GM23248 (cell line): Measurements from ENCODE around the gene KLF13.

ENCODE experiments used
- EZH2 ChIP-seq: fragments of 200-600 bp; sonication (generic); IDR thresholded peaks from 2 replicates; pipeline ENCODE4 v1.6.1; 2018; ENCODE audit warnings: antibody characterized with exemption, mild to moderate bottlenecking; ENCODE audit not compliant: insufficient read depth, poor library complexity, severe bottlenecking
- EZH2phosphoT487 ChIP-seq: fragments of 200-600 bp; sonication (generic); IDR thresholded peaks from 2 replicates; pipeline ENCODE4 v1.6.1; 2018; ENCODE audit warnings: antibody characterized with exemption, moderate library complexity, mild to moderate bottlenecking, low read depth; ENCODE audit not compliant: insufficient read depth

DNA sequence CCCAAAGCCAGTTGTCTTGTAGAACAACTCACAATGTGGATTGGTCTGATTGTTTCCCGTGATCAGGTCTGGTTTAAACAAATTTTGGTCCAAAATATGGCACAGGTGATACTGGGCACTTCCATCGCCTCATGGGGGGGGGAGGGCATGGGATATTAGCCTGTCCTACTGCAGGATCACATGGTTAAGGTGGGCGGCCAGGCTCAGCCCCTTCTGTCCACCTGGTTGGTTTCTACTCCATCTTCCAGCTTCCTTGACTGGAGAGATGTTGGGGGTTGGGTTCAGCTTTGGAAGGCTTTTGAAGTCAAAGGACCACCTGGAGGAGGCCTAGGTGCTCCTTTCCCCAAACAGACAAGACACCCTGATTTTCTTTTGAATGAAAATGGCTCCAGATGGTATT is 7.2 kb downstream of the KLF13 start:
- TF ChIP-seq EZH2 (no peak), EZH2phosphoT487 (no peak)
